ENCODE measurements around the gene CREB3L2. TPM values are rescaled to one million over a fixed set of nuclear protein-coding genes. Genes with fewer than 3 reads are reported as not detected.
"Not testable (repeated sequence)": the region's sequence is repeated elsewhere in the genome, so short reads cannot be mapped to it uniquely, and the experiment has no call there.

CREB3L2 gene
- total and polyA plus RNA-seq, 2 donors = 20.7 to 31.5 TPM

- 64% methylated on average over 2 of the region's 2 CpGs for WGBS
- no peak for DNase-seq (ENCODE audit: extremely low spot score)
- H3K4me1 ChIP-seq (ENCODE audit: insufficient read depth) = no peaks in the 10 kb centered on the region
- no peak overlapping the region for H3K27ac ChIP-seq (ENCODE audit: low read depth)
- H3K4me3 ChIP-seq (ENCODE audit: low read depth, low read length) = no peak overlapping the region
- H3K36me3 ChIP-seq (ENCODE audit: insufficient read depth) = no peaks in the 10 kb centered on the region
Observed at GRCh38 chr7:137931823-137932222, 70.1 kb downstream of the CREB3L2 start.

- WGBS = 86% methylated on average over 2 of the region's 2 CpGs
- Histone ChIP-seq H3K27ac (ENCODE audit: low read depth) (no peak overlapping the region), H3K36me3 (ENCODE audit: insufficient read depth) (no peaks in the 10 kb centered on the region), H3K4me3 (ENCODE audit: low read depth, low read length) (no peak overlapping the region), H3K4me1 (ENCODE audit: insufficient read depth) (no peaks in the 10 kb centered on the region)
- DNase-seq (ENCODE audit: extremely low spot score) = no peak
Observed at GRCh38 chr7:137930581-137930980, 71.3 kb downstream of the CREB3L2 start.

- no peak for DNase-seq (ENCODE audit: extremely low spot score)
- WGBS = 98% methylated on average over 5 of the region's 5 CpGs
- Histone ChIP-seq H3K36me3 (ENCODE audit: insufficient read depth) (no peaks in the 10 kb centered on the region), H3K4me1 (ENCODE audit: insufficient read depth) (no peaks in the 10 kb centered on the region), H3K27ac (ENCODE audit: low read depth) (no peak overlapping the region), H3K4me3 (ENCODE audit: low read depth, low read length) (no peak overlapping the region)
Observed at GRCh38 chr7:137928626-137929025, 73.3 kb downstream of the CREB3L2 start.

- no peak for DNase-seq (ENCODE audit: extremely low spot score)
- Histone ChIP-seq H3K4me1 (ENCODE audit: insufficient read depth) (no peaks in the 10 kb centered on the region), H3K4me3 (ENCODE audit: low read depth, low read length) (no peak overlapping the region), H3K27ac (ENCODE audit: low read depth) (no peak overlapping the region), H3K36me3 (ENCODE audit: insufficient read depth) (no peaks in the 10 kb centered on the region)
Observed at GRCh38 chr7:137927386-137927785, 74.5 kb downstream of the CREB3L2 start.

- WGBS = 95% methylated on average over 6 of the region's 6 CpGs
- not testable (repeated sequence) for H3K36me3 ChIP-seq (ENCODE audit: insufficient read depth); H3K27ac ChIP-seq (ENCODE audit: low read depth); DNase-seq (ENCODE audit: extremely low spot score); H3K4me3 ChIP-seq (ENCODE audit: low read depth, low read length); H3K4me1 ChIP-seq (ENCODE audit: insufficient read depth)
Observed at GRCh38 chr7:137926206-137926605, 75.7 kb downstream of the CREB3L2 start.

GRCh38 chr7:137925754-137926153 is 76.1 kb downstream of the CREB3L2 start:
- Histone ChIP-seq H3K27ac (ENCODE audit: low read depth) (no peak overlapping the region), H3K4me3 (ENCODE audit: low read depth, low read length) (no peak overlapping the region), H3K4me1 (ENCODE audit: insufficient read depth) (no peaks in the 10 kb centered on the region), H3K36me3 (ENCODE audit: insufficient read depth) (no peaks in the 10 kb centered on the region)
- WGBS = 82% methylated on average over 4 of the region's 4 CpGs
- DNase-seq (ENCODE audit: extremely low spot score) = no peak

DNA sequence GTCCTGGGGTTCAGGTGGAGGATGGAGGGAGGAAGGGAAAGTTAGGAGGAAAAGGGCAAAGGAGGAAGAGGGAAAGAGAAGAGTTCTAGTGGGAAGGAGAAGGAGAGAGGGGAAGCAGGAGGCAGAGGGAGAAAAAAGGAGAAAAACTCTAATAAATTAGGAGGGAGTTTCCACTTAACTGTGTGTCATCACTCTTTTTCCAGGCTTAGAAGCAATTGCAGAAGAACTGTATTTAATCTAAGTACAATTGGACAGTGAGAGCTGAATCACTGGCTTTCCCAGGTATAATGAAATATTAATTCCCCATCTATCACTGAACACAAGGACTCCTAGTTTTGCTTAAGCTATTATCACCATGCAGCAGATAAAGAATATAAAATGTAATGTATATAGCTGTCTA is 76.8 kb downstream of the CREB3L2 start:
- Histone ChIP-seq H3K4me1 (ENCODE audit: insufficient read depth) (no peaks in the 10 kb centered on the region), H3K36me3 (ENCODE audit: insufficient read depth) (no peaks in the 10 kb centered on the region), H3K27ac (ENCODE audit: low read depth) (no peak overlapping the region), H3K4me3 (ENCODE audit: low read depth, low read length) (no peak overlapping the region)
- DNase-seq (ENCODE audit: extremely low spot score) = no peak

- H3K4me1 ChIP-seq (ENCODE audit: insufficient read depth) = no peaks in the 10 kb centered on the region
- 93% methylated on average over 5 of the region's 5 CpGs for WGBS
- DNase-seq (ENCODE audit: extremely low spot score) = no peak
- H3K36me3 ChIP-seq (ENCODE audit: insufficient read depth) = no peaks in the 10 kb centered on the region
- H3K27ac ChIP-seq (ENCODE audit: low read depth) = no peak overlapping the region
- H3K4me3 ChIP-seq (ENCODE audit: low read depth, low read length) = no peak overlapping the region
Observed at GRCh38 chr7:137923380-137923779, 78.5 kb downstream of the CREB3L2 start.

GRCh38 chr7:137920637-137921399 is 81.1 kb downstream of the CREB3L2 start:
- WGBS = 27% methylated on average over 6 of the region's 6 CpGs
- no peaks in the 10 kb centered on the region for H3K36me3 ChIP-seq (ENCODE audit: insufficient read depth)
- no peak overlapping the region for H3K27ac ChIP-seq (ENCODE audit: low read depth)
- DNase-seq (ENCODE audit: extremely low spot score) = no peak
- H3K4me3 ChIP-seq (ENCODE audit: low read depth, low read length) = no peak overlapping the region
- no peaks in the 10 kb centered on the region for H3K4me1 ChIP-seq (ENCODE audit: insufficient read depth)

DNA sequence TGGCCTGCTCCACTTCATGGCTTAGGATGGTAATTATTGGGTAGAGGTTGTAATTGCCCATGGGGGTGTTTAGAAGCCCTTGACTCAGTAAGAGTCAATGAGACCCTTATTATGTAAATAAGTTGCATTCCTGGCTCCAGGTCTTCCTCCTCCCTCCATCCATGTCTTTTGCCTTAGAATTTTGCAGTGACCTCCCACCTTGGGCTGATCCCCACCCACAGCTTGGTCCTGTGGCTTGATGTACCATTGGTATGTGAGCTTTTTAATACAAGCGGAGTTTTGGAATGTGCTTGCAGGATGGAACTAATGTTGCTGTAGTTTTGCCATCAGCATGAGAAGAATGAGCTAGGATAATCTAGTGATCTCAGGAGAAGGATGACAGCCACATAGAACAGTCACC is 81.9 kb downstream of the CREB3L2 start:
- 93% methylated on average over 1 of the region's 1 CpG for WGBS
- Histone ChIP-seq H3K27ac (ENCODE audit: low read depth) (no peak overlapping the region), H3K4me1 (ENCODE audit: insufficient read depth) (no peaks in the 10 kb centered on the region)

GRCh38 chr7:137916980-137917645 is 84.8 kb downstream of the CREB3L2 start:
- WGBS = 77% methylated on average over 9 of the region's 9 CpGs
- no peak overlapping the region for H3K27ac ChIP-seq (ENCODE audit: low read depth)
- no peaks in the 10 kb centered on the region for H3K4me1 ChIP-seq (ENCODE audit: insufficient read depth)

More for the DNA sequence above, 81.9 kb downstream of the CREB3L2 start:
- no peak for DNase-seq (ENCODE audit: extremely low spot score)
- Histone ChIP-seq H3K4me3 (ENCODE audit: low read depth, low read length) (no peak overlapping the region), H3K36me3 (ENCODE audit: insufficient read depth) (no peaks in the 10 kb centered on the region)

DNA sequence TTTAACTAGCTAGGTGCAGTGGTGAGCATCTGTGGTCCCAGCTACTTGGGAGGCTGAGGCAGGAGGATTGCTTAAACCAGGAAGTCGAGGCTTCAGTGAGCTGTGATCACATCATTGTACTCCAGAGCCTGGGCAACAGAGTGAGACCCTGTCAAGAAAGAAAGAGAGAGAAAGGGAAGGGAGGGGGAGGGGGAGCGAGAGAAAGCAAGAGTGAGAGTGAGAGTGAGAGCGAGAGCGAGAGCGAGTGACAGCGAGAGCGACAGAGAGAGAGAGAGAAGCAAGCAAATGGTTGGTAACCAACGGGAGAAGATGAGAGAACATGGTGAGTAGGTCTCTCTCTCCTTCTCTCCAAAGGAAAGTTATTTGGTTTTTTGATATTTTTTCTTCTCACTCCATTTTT is 85.3 kb downstream of the CREB3L2 start:
- Histone ChIP-seq H3K4me3 (ENCODE audit: low read depth, low read length) (no peak overlapping the region), H3K36me3 (ENCODE audit: insufficient read depth) (peaks cover 5% of the 10 kb centered on the region), H3K27ac (ENCODE audit: low read depth) (no peak overlapping the region), H3K4me1 (ENCODE audit: insufficient read depth) (no peaks in the 10 kb centered on the region)
- no peak for DNase-seq (ENCODE audit: extremely low spot score)
- 97% methylated on average over 8 of the region's 8 CpGs for WGBS

More at GRCh38 chr7:137916980-137917645, 84.8 kb downstream of the CREB3L2 start:
- DNase-seq (ENCODE audit: extremely low spot score) = no peak
- peaks cover 5% of the 10 kb centered on the region for H3K36me3 ChIP-seq (ENCODE audit: insufficient read depth)
- no peak overlapping the region for H3K4me3 ChIP-seq (ENCODE audit: low read depth, low read length)

DNA sequence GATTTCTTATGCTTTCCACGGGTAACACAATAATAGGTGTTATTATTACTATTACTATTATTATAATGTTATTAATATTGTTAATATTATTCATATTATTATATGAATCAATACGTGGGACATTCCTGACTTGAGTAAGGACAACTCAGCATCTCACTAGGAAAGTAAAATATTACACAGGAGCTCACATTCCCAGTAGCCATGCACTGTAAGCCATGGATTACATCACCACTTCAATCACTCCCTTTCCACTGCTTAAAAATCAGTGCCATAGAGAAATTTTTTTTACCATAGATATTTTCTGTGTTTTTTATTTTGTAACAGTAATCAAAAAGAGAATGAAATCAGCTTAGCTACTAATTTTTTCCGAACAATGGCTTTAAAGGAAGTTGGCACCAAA is 86.6 kb downstream of the CREB3L2 start:
- no peaks in the 10 kb centered on the region for H3K4me1 ChIP-seq (ENCODE audit: insufficient read depth)
- H3K4me3 ChIP-seq (ENCODE audit: low read depth, low read length) = no peak overlapping the region
- DNase-seq (ENCODE audit: extremely low spot score) = no peak
- H3K36me3 ChIP-seq (ENCODE audit: insufficient read depth) = peaks cover 5% of the 10 kb centered on the region
- H3K27ac ChIP-seq (ENCODE audit: low read depth) = no peak overlapping the region
- 90% methylated on average over 3 of the region's 3 CpGs for WGBS

DNA sequence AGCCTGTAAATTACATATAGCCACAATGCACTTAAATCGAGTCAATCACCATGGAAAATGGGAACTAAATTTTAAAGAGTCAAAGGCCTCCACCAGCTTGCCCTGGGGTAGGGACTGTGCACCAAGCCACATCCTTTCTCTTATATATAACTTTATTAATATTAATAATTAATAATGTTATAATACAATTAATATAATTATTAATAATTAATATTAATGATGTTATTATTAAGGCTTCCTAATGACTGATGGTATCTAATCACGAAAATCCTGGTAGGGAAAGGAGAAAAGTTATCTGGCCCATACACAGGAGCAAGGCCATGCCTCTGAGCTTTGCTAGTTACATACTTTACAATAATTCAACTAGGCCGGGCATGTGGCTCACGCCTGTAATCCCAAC is 87.9 kb downstream of the CREB3L2 start:
- H3K27ac ChIP-seq (ENCODE audit: low read depth) = no peak overlapping the region
- H3K4me1 ChIP-seq (ENCODE audit: insufficient read depth) = no peaks in the 10 kb centered on the region
- H3K4me3 ChIP-seq (ENCODE audit: low read depth, low read length) = no peak overlapping the region
- no peak for DNase-seq (ENCODE audit: extremely low spot score)
- WGBS = 93% methylated on average over 4 of the region's 4 CpGs
- peaks cover 5% of the 10 kb centered on the region for H3K36me3 ChIP-seq (ENCODE audit: insufficient read depth)

Data from urinary bladder (tissue), 4 donors.